ENCODE measurements around the gene PTH2R.

GRCh38 chr2:208399201-208399600, 7.4 kb upstream of the PTH2R start:
- TF ChIP-seq, protein P1, sequence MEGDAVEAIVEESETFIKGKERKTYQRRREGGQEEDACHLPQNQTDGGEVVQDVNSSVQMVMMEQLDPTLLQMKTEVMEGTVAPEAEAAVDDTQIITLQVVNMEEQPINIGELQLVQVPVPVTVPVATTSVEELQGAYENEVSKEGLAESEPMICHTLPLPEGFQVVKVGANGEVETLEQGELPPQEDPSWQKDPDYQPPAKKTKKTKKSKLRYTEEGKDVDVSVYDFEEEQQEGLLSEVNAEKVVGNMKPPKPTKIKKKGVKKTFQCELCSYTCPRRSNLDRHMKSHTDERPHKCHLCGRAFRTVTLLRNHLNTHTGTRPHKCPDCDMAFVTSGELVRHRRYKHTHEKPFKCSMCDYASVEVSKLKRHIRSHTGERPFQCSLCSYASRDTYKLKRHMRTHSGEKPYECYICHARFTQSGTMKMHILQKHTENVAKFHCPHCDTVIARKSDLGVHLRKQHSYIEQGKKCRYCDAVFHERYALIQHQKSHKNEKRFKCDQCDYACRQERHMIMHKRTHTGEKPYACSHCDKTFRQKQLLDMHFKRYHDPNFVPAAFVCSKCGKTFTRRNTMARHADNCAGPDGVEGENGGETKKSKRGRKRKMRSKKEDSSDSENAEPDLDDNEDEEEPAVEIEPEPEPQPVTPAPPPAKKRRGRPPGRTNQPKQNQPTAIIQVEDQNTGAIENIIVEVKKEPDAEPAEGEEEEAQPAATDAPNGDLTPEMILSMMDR (conservative IDR thresholded peaks at IDR 0.05): no peak
- TF ChIP-seq EZH2 (IDR thresholded peaks at IDR 0.05; ENCODE audit: low read depth): no peak

Data from PC-9 (cell line).